Testis (tissue), 2 donors: Measurements from ENCODE around the gene CFAP126.

Source experiments
- CTCF ChIP-seq, 3 experiments: fragments of 450-650 bp in 2 of 3; fragments of 200-600 bp in 1 of 3; sonication (generic) in 1 of 3; IDR thresholded peaks; one replicate each; pipeline ENCODE4 v1.5.1; 2016 to 2019; ENCODE audit warnings: antibody characterized with exemption in 3 of 3, mild to moderate bottlenecking in 2 of 3, moderate library complexity in 1 of 3
- POLR2A ChIP-seq: fragments of 450-650 bp; IDR thresholded peaks from one replicate; pipeline ENCODE4 v1.6.1; 2017; ENCODE audit warnings: antibody characterized with exemption, mild to moderate bottlenecking, moderate library complexity

DNA sequence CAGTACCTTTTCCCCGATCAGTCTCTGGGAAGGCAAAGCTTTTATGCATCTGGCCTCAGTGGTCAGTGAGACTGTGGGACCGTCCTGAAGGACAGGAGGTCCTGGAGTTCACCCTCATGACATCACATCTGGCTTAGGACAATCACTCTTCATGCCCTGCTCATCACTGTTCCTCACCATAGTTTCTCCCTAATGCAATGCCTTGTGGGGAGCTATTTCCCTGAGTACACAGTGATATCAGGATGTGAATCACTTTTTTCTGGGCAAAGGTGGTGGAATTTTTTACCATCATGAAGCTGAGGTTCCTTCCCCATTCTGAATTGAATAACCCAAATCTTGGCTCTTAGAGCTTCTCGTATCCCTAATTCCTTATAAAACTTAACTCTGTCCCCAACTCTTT, 34.8 kb upstream of the CFAP126 start:
- TF ChIP-seq CTCF (IDR thresholded peaks at IDR 0.05) (no peak), POLR2A (no peak)
